Activated gamma-delta T cell treated with anti-CD3 and anti-CD28 coated beads, Interleukin-2, amount 50 U/mL, for 16 hours (primary cell): Measurements from ENCODE around the gene NUP62CL.
A peak's percentile ranks its signal among the peaks of the same experiment; 100 is the strongest.

Experiments
- DNase-seq: peaks from one replicate; pipeline ENCODE4 v3.0.0-alpha.2; 2020; ENCODE audit warnings: low read depth

The NUP62CL gene

GRCh38 chrX:107146670-107147069 lies 59.6 kb downstream of the NUP62CL start:
- no peak for DNase-seq

DNA sequence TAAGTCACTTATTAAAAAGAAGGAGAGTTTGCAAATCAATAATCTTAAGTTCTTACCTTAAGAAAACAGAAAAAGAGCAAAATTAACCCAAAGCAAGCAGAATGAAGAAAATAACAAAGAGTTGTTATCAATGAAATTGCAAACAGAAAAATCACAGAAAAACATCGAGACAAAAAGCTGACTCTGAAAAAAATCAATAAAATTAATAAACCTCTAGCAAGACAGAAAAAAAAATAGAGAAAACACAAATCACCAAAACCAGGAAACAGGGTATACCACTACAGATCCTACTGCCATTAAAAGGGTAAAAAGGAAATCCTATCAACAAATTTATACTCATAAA lies 70.3 kb downstream of the NUP62CL start:
- no peak for DNase-seq

GRCh38 chrX:107135049-107135964 lies 70.9 kb downstream of the NUP62CL start:
- no peak for DNase-seq

- no peak for DNase-seq
Observed at GRCh38 chrX:107123750-107124149, 82.5 kb downstream of the NUP62CL start.

DNA sequence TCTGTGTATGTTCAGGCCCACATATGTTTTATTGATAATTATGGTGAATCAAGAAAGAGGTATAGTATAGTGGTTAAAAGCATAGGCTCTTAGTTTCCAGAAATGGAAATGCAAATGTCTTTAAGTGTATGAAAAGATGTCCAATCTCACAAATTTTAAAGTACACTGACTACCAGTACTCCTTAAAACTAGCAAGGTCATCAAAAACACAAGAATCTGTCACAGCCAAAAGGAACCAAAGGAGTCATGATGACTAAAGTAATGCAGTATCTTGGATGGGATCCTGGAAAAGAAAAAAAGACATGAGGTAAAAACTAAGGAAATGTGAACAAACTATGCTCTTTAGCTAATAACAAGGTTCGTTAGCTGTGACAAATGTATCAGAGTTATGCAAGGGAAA lies 87.0 kb downstream of the NUP62CL start:
- DNase-seq, result no peak

- DNase-seq, result peak; percentile 46
Observed at GRCh38 chrX:107118322-107119147, 87.7 kb downstream of the NUP62CL start, which contains the start of gene RBM41. TSS of gene RBM41 (minus strand) at chrX:107118822. CDS start at chrX:107118773, 49 bp downstream.

DNA sequence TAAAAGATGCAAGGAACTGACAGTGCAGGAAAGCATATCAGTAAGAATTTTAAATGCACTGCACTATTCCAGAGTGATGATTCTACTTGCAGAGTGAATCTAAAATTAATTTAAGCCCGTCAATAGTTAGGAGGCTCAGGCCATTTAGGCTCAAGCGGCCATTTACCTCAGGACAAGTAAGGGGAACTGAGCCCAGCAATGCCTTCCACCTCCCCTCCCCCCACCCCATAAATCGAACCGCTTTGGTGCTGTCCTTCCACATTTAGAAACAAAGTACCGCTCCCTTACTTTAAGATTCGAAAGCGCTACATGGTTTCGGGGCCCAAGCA lies 88.3 kb downstream of the NUP62CL start:
- no peak for DNase-seq

- no peak for DNase-seq
Observed at GRCh38 chrX:107107459-107107858, 98.8 kb downstream of the NUP62CL start.

DNA sequence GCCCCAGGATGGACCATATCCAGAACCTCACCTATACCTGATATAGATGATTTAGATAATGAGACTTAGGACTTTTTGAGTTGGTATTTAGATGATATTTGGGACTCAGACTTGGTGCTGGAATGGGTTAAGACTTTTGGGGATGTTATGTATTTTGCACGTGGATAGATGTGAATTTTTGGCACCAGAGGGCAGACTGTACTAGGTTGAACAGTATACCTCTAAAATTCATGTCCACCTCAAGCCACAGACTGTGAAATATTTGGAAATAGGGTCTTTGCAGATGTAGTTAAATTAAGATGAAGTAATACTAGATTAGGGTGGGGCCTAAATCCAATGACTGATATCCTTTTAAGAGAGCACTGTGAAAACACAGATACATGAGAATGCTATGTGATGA lies 103.3 kb downstream of the NUP62CL start:
- DNase-seq, result no peak

- DNase-seq, result no peak
Observed at GRCh38 chrX:107076158-107076557, 130.1 kb downstream of the NUP62CL start.
